GM19099 (cell line): ENCODE measurements around the gene FIG4.

Experiments used
- POLR2A ChIP-seq: IDR thresholded peaks from 3 replicates; pipeline ENCODE4 v1.6.1; 2011; ENCODE audit warnings: low read depth; ENCODE audit not compliant: insufficient read length; ENCODE audit errors: extremely low read depth

The FIG4 gene

DNA sequence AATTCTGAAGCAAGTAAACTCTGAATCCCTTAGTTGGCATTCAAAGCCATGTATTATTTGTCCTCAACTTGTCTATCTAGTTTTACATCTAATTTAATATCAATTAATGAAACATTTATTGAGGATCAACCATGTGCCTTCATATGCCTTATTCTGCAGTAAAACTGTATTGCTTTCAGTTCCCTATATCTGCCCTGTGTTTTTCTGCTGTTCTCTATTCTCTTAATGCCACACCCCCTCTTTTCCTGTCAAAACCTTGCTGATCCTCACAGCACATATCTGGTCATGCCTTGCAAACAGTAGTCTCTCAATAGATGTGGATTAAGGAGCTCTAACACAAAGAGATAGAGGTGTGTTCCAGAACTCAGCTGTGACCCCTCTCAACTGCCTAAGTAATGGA is 2.0 kb downstream of the FIG4 start:
- TF ChIP-seq POLR2A, result no peak

GRCh38 chr6:109695468-109695867 is 4.4 kb downstream of the FIG4 start:
- no peak for TF ChIP-seq POLR2A

- no peak for TF ChIP-seq POLR2A
These were observed 5.3 kb downstream of the FIG4 start for GRCh38 chr6:109696355-109696754.

DNA sequence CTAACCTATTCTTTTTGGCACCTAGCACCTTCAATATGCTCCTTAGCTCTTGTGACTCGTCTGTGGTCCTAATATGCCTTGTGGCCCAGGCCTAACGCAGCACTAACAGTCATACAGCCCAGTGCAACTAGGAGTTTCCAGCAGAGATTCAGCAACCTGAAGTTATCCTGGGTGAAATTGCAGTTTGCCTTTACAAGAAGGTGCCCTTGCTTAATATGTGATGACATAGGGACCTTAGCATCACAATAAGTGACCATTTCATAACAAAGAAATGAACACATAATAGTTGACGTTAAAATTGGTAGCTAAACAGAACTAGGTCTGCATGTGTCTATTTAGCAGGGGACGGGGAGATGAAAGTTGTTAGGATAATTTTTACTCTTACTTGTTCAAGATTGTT is 10.1 kb downstream of the FIG4 start:
- TF ChIP-seq POLR2A, result no peak

DNA sequence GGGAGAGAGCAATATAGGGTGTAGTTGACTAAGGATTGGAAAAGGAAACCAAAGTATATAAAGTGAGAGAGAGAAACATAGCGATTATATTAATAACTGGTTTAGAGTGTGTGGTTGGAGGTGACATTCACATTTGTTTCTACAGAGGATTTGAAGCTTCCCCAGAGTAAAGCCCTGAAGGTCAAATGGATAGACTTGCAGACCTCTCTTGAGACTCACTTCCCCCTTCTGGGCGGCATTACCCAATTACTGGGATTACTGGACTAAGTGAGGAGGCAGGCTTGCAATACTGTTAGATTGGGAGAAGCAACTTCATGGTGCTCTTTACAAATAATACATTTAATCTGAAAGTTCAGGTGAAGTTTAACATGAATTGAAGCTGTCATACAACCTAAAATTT is 10.7 kb downstream of the FIG4 start:
- TF ChIP-seq POLR2A, result no peak

GRCh38 chr6:109702791-109703190 is 11.7 kb downstream of the FIG4 start:
- no peak for TF ChIP-seq POLR2A

DNA sequence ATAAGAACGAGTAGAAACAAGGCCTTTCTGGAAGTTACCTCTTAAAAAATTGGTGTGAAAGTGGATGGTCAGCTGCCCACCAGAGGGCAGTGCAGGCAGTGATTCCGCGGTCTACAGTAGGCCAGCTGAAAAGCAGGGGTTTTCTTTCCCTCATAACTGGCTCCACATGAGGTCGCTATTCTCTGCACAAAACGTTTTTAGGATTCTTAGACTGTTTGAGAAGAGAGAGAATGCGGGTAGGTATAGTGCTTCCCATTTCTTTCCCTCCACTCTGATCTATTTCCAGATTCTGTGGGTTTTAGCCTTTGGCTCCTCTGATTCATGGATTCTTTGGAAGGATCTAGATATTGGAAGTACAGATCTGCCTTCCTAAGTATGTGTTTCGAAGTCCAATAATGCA is 14.2 kb downstream of the FIG4 start:
- TF ChIP-seq POLR2A, result no peak

GRCh38 chr6:109706513-109706912 is 15.4 kb downstream of the FIG4 start:
- no peak for TF ChIP-seq POLR2A

GRCh38 chr6:109713097-109713496 is 22.0 kb downstream of the FIG4 start:
- no peak for TF ChIP-seq POLR2A

DNA sequence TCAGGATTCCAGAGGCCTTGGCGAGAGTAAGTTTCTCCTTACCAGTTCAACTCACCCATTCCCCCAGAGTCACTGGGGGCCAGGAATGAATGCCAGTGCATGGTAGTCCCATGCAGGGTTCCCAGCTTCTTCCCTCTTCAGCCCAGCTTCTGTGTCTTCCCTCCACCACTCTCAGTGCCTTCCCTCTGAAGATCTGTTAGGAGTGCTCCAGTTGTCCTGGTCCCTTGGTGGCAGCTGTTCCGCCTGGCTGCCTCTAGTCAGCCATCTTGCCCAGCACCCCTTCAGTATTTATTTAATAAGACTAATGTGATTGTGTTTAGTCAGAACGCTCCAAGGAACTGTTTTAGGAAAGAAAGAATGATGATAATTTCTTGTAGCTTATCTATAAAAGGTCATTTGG is 23.1 kb downstream of the FIG4 start:
- TF ChIP-seq POLR2A, result no peak

DNA sequence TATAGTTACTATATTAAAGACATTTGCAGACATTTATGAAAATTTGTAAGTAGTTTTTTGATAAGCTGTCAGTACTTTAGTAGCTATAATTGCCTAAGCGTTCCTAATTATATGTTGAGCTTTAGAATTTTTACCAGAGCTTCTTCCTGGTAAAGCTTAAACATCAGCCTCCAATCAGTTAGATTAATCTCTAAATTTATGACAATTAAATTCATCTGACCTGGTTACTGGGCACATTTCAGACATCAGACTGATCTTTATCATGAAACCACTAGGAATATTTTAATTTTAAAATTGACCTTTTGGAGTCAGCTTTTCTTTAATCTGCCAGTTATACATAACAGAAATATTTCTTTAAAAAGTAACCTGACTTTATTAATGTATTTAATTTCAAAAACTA is 23.5 kb downstream of the FIG4 start:
- no peak for TF ChIP-seq POLR2A

GRCh38 chr6:109715616-109716015 is 24.5 kb downstream of the FIG4 start:
- no peak for TF ChIP-seq POLR2A

DNA sequence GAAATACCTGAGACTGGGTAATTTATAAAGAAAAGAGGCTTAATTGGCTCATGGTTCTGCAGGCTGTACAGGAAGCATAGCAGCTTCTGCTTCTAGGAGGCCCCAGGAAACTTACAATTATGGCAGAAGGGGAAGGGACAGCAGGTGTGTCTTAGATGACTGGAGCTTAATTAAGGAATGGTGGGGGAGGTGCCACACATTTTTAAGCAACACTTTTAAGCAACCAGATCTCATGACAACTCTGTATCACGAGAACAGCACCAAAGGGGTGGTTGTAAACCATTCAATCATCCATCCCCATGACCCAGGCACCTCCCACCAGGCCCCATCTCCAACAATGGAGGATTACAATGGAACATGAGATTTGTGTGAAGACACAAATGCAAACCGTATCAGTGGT is 26.9 kb downstream of the FIG4 start:
- TF ChIP-seq POLR2A, result no peak

DNA sequence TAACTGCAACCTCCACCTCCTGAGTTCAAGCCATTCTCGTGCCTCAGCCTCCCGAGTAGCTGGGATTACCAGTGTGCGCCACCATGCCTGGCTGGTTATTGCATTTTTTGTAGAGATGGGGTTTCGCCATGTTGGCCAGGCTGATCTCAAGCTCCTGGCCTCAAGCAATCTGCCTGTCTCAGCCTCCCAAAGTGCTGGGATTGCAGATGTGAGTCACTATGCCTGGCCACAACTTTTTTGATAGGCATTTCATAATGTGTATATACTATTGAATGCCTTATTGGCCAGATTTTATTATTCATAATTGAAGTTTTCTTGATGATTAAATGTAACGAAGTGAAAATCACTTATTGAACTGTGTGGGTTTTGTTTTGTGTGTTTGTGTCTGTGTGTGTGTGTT is 27.9 kb downstream of the FIG4 start:
- no peak for TF ChIP-seq POLR2A

DNA sequence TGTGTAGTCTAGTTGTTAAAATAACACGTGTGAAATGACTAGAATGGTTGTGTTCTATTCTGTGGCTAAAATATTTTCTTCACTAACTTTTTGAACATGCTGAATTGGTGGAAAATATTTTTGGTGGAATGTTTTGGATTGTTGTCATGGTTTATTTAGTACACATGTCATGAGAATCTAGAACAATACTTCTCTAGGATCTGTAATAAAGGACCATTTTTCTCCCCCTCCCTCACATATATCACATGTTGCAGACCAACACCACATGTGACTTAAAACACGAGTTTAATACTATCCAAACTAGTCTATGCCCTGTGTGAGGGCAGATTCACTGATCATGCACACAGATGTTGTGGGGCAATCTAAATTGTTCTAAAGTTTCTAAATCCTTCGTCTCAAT is 29.2 kb downstream of the FIG4 start:
- no peak for TF ChIP-seq POLR2A

DNA sequence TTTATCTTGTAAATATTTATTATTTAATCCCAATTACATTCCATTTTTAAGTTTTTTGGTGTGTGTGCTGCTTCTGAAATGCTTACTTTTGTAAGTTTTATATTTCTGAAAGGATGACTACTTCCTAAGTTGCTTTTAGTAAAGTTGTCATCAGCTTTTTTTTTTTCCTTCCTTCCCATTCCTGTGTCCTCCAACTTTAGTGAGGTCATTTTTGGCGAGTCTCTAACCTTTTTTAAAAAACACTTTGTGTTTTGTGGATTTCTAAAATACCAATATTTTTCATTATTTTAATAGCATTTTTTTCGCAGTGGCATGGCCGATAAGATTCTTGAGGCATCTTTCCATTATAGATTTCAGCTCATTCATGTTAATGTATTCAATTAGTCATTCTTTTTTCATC is 30.9 kb downstream of the FIG4 start:
- no peak for TF ChIP-seq POLR2A

DNA sequence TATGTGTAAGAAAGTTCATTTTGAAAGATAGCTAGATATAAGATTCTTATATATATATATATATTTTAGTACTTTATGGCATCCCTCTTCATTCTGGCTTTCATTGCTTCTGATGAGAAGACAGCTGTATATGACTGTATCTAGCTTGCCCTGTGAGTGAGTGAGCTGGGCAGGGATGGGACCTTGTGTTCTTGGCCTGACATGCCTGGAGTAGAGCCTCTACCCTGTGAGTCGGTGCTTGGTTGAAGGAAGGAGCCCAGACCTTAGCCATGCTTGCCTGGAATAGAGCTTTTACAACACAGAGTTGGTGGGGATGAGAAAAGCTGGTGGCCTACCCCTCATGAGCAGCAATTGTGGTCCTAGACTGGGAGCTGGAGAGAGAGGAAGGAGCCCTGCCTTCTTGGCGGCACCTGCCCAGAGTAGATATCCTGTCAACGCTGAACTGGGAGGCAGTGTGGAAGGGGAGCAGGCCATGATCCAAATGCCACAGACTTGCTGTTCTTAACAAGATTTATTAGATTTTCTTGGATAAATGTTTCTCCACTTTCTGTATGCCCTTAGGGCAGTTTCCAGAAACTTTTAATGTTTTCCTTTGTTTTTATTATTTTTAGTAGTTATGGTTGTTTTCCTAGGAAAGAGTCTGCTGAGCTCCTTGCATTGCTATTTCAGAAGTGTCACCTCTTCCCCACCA is 31.6 kb downstream of the FIG4 start:
- TF ChIP-seq POLR2A, result no peak
